Right ventricle myocardium superior (tissue), 1 donor: ENCODE measurements around the gene CUEDC2. TPM values are rescaled to one million over a fixed set of nuclear protein-coding genes. Genes with fewer than 3 reads are reported as not detected.

ENCODE experiments used
- ATAC-seq: fragments of 200-7000 bp; cut with Tn5 transposase; one replicate; pipeline ENCODE4 v1.9.1; 2020; ENCODE audit warnings: mild to moderate bottlenecking; ENCODE audit not compliant: poor library complexity
- DNase-seq: peaks from one replicate; pipeline ENCODE4 v3.0.0-alpha.2; 2020
- intact Hi-C: fragments of 100-400 bp; cut with DNase I; formaldehyde crosslinking; loops from one replicate; pipeline ENCODE4 v1.11.2; 2022
- microRNA-seq: library from miRNA; unstranded; fragments of <30 nt; microRNA quantifications from one replicate; pipeline ENCODE4 v1.2.0, GENCODE V29; 2020
- total RNA-seq: library from RNA; stranded (reverse); fragmentation: NEBNext Ultra II Directional; extraction: Animal tissue kit (Norgen Biotek cat#: 25700); gene quantifications from one replicate; pipeline ENCODE4 v1.2.1, GENCODE V29; 2021
- donor health status: DM: no; HTN: yes; CAD: no; lungs with severe emphysema.

CUEDC2 gene
- total RNA-seq, 1 donor from 2014 or later = 73.8 TPM

DNA sequence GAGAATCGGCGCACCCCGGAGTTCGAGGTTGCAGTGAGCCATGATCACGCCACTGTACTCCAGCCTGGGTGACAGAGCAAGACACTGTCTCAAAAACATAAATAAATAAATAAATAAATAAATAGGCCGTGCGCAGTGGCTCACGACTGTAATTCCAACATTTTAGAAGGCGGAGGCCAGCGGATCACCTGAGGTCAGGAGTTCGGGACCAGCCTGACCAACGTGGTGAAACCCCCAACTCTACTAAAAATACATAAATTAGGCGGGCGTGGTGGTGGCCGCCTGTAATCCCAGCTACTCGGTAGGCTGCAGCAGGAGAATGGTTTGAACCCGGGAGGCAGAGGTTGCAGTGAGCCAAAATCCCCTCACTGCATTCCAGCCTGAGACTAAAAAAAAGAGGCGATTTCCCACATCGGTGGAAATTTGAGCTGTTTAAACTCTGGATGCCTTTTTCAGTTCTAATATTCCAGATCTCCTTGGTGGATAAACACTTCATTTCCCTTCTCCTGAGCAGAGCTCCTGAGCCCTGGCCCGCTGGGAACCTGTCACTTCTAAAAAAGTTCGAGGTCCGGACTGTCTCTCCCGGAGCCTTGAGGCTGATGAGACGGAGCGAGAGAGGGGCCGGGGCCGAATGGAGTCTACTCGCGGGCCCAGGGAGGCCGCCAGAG is 38.8 kb downstream of the CUEDC2 start:
- intact Hi-C loops = loop anchor here (10.0 kb wide), 1 partner anchor 81 kb away; no protein-coding TSS in a partner anchor
- DNase-seq = no peak
- no peak for ATAC-seq

DNA sequence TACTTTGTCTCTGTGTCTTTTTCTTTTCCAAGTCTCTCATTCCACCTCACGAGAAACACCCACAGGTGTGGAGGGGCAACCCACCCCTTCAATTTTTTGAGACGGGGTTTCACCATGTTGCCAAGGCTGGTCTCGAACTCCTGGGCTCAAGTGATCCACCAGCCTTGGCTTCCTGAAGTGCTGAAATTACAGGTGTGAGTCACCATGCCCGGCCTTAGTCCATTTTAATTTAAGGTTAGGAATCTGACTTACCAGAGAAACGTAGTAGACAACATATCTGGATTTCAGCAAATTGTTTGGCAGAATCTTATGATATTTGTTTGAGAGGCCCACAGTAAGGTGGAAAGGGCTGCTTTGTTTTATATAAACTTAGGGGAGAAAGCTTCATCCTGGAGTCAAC is 40.1 kb downstream of the CUEDC2 start:
- intact Hi-C loops = loop anchor here (10.0 kb wide), 1 partner anchor 82 kb away; no protein-coding TSS in a partner anchor
- DNase-seq (no peak), ATAC-seq (no peak)

DNA sequence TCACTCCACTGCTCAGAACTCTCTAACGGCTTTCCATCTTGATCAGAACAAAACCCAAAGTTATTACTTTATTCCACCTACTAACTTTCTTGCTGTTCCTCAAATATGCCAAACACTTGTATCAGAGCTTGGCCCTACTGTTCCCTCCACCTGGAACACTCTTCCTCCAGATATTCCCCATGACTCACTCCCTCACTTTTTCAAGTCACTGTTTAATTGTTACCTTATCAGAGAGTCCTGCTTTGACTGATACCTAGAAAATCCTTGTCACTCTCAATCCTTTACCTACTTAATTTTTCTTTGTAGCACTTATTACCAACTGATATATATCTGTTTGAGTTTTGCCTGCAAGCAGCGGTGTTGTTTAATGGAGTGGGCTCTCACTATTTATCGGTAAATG is 42.5 kb downstream of the CUEDC2 start:
- intact Hi-C loops = loop anchor here (10.0 kb wide), 1 partner anchor 85 kb away; no protein-coding TSS in a partner anchor
- DNase-seq = no peak
- no peak for ATAC-seq

DNA sequence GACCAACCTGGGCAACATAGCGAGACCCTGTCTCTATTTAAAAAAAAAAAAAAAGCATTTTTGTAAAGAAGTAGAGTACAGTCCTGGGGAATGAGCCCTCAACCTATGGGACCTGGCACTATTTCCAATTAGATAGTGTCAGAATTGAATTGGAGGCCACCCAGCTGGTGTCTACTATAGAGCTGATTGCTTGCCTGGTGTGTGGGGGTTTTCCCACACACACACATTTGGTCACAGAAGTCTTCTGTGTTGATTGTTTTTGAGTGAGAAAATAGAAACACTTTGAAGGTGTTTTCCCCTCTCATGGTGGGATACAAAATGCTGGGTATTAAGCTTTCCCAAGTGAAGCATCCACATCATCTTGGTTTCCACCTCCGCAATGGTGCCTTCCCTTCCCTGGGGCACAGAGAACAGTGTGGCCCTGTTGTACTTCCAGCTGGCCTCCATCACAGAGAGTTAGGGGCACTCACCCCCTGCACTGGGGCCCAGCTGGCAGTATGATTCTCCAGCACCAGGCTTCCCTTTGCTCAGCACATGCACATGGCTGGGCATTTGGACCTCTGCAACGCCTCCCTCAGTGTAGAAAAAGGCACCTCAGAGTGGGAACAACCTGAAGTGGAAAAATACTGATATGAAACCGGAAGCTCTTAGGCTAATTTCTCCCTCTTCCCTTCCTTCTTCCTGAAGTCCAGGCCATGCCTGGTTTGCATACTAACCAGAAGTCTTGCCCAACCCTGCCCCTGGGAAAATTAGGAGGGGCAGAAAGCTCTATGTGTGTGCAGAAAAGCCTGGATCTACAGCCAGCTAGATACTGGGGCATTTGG is 47.6 kb downstream of the CUEDC2 start:
- intact Hi-C loops = no loop called here
- DNase-seq = no peak
- ATAC-seq = peak; percentile 64

DNA sequence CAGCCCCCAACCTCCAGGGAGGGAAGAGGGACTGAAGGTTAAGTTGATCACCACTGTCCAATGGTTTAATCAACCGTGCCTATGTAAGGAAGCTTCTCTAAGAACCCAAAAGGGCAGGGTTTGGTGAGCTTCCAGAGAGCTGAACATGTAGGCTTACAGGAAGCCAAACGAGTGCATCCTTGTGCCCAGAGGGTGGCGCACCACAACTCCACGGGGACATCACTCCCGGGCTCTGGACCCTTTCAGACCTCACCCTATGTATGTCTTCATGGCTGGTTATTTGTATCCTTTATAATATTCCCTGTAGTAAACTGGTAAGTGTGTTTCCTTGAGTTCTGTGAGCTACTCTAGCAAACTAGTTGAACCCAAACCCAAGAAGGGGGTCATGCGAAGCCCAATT is 48.3 kb downstream of the CUEDC2 start:
- no peak for DNase-seq
- ATAC-seq = no peak
- intact Hi-C loops = no loop called here

DNA sequence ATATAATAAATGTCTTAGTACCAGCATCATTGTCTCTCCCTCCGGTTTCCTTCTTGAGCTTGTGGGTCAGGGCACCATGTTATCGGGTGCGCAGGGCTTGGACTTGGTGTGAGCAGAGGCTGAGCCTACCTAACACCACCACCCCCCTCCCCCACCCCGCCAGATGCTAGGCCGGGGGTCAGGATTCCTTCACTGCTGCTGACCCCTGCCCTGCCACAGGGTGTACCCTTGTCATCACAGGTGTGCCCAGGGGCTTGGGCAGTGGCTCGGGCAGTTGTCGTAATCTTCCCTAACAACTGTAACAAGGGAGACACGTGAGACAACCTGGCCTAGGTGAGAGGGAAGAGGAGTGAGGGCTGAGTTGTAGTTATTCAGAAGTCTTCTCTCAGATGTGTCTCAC is 49.5 kb downstream of the CUEDC2 start:
- no peak for ATAC-seq
- intact Hi-C loops = no loop called here
- no peak for DNase-seq

DNA sequence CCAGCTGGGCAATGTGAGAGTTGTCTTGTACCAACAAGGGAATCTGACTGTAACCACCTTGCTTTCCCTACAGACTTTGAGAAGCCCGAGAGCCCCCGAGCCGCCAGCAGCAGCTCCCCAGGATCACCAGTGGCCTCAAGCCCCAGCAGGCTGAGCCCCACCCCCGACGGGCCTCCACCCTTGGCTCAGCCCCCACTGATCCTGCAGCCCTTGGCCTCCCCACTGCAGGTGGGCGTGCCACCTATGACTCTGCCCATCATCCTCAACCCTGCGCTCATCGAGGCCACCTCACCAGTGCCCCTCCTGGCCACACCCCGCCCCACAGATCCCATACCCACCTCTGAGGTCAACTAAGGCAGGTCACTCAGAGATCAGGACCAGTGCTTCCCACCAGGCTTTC is 50.4 kb downstream of the CUEDC2 start:
- intact Hi-C loops = no loop called here
- ATAC-seq = no peak
- DNase-seq = no peak

DNA sequence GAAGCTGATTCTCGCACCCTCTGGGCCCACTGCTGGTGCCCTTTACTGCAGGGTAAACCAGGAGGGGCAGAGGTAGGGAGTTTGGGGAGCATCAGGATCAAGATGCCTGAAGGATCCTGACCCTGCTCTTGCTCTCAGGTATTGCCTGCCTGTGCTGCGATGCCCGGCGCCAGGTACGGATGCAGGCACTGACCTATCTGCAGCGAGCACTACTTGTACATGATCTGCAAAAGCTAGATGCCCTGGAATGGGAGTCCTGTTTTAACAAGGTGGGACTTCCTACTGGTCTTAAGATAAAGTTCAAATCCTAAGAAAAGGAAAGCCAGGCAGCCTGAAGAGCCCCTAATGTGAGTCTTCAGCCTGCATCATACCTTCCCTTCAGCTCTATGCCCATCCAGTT is 53.0 kb downstream of the CUEDC2 start:
- intact Hi-C loops = no loop called here
- no peak for ATAC-seq
- no peak for DNase-seq

DNA sequence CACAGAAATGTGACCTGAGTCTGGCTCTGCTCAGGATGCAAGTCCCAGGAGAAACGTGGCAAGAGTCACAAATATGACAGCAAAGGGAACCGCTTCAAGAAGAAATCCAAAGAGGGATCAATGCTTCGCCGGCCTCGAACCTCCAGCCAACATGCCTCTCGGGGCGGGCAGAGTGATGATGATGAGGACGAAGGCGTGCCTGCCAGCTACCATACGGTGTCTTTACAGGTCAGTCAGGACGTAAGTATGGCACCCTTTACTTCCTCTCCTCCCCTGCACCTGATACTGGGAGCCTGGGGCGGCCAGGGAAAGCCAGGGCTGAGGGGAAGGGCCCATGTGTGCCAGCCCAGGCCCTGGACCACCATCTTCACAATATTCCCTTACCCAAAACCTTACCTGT is 55.5 kb downstream of the CUEDC2 start:
- intact Hi-C loops = no loop called here
- ATAC-seq (no peak), DNase-seq (no peak)

DNA sequence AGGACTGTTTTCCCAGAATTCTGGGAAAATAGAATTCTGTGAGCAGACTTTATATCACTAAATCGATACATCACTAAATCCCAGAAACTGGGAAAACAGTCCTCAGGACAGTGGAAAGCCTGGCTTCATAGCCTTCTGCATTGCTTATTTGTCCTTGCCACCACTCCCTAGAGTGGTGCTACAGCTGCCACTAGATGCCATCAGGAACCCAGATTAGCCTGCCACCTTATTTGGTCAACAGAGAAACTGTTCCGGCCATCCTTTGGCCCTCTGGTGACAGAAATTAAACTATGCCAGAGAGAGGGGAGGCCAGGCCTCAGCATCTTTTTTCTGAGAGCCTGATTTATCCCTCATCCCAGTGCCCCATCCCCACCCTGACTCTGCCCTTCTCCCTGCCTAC is 56.5 kb downstream of the CUEDC2 start:
- intact Hi-C loops = no loop called here
- no peak for ATAC-seq
- DNase-seq = no peak

DNA sequence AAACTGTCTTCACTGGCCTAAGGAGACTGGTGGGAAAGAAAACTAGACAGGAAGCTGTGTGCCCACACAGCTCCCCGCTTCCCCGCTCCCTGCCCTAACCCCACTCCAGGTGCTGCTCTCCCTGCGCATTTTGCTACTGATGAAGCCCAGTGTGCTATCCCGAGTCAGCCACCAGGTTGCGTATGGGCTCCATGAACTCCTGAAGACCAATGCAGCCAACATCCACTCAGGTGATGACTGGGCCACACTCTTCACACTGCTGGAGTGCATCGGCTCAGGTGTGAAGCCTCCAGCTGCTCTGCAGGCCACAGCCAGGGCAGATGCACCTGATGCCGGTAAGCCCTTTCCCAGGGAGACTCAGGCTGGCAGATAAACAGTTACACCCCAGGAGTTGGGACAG is 57.1 kb downstream of the CUEDC2 start:
- DNase-seq = no peak
- intact Hi-C loops = no loop called here
- no peak for ATAC-seq

Small RNA genes lying within 50 kb of the gene (microRNA-seq; reads per million reads assigned to microRNA genes)
- gene MIR146B = 209 reads per million, percentile 63 among the genes with 10 or more reads in this experiment

Other genes starting within 250 kb of the CUEDC2 start
- gene ELOVL3, start 206.3 kb downstream of the CUEDC2 start, total RNA-seq = 0.22 TPM
- gene PITX3, start 191.1 kb downstream of the CUEDC2 start, total RNA-seq = 3.4 TPM
- 41.4 TPM for gene GBF1, start 187.0 kb downstream of the CUEDC2 start, total RNA-seq
- 13.3 TPM for gene NFKB2, start 36.9 kb downstream of the CUEDC2 start, total RNA-seq
- 0.89 TPM for gene PSD, start 13.8 kb downstream of the CUEDC2 start, total RNA-seq
- 9.4 TPM for gene FBXL15, start 11.7 kb downstream of the CUEDC2 start, total RNA-seq
- not detected for gene C10orf95, start 19.0 kb upstream of the CUEDC2 start, total RNA-seq
- 90.6 TPM for gene ACTR1A, start 70.1 kb upstream of the CUEDC2 start, total RNA-seq
- 7.6 TPM for gene SUFU, start 71.4 kb upstream of the CUEDC2 start, total RNA-seq
- 103 TPM for gene TRIM8, start 211.9 kb upstream of the CUEDC2 start, total RNA-seq